Colonic mucosa (tissue), 4 donors: ENCODE results near the gene LDB3. TPM values are rescaled to one million over a fixed set of nuclear protein-coding genes. Genes with fewer than 3 reads are reported as not detected.
A peak's percentile ranks its signal among the peaks of the same experiment; 100 is the strongest.

Experiments used
- DNase-seq: peaks from one replicate; pipeline ENCODE4 v3.0.0-alpha.2; 2020
- H3K27ac ChIP-seq: fragments of 200-600 bp; one replicate; pipeline ENCODE4 v1.8.0; 2021
- H3K27me3 ChIP-seq: fragments of 200-600 bp; one replicate; pipeline ENCODE4 v1.8.0; 2021
- H3K36me3 ChIP-seq: fragments of 200-600 bp; one replicate; pipeline ENCODE4 v1.8.0; 2021
- H3K4me1 ChIP-seq: fragments of 200-600 bp; one replicate; pipeline ENCODE4 v1.8.0; 2021; ENCODE audit warnings: mild to moderate bottlenecking
- H3K4me3 ChIP-seq: fragments of 200-600 bp; one replicate; pipeline ENCODE4 v1.8.0; 2021
- H3K9ac ChIP-seq, 2 donors: one replicate each; pipeline ENCODE4 v1.7.0; 2013; ENCODE audit warnings: control low read depth in 2 of 2, low read depth in 2 of 2, low read length in 2 of 2
- H3K9me3 ChIP-seq: fragments of 200-600 bp; one replicate; pipeline ENCODE4 v1.8.0; 2021
- intact Hi-C: fragments of 100-400 bp; cut with DNase I; formaldehyde crosslinking; loops from one replicate; pipeline ENCODE4 v1.14.1; 2022
- total RNA-seq, 2 donors: library from RNA; stranded (reverse); fragmentation: NEBNext Ultra II Directional in 1 of 2; extraction: Animal tissue kit (Norgen Biotek cat#: 25700) in 1 of 2; gene quantifications; one replicate each; pipeline ENCODE4 v1.2.1, GENCODE V29; 2021
- TF ChIP-seq, protein P1 (sequence below): fragments of 200-600 bp; IDR thresholded peaks from one replicate; pipeline ENCODE4 v1.8.0; 2022; ENCODE audit warnings: antibody characterized with exemption, mild to moderate bottlenecking
- donor health status: healthy.
- donor health status: DM: no; HTN: no; CAD: no.
- donor health status: DM: no; HTN: no; CAD: no.

LDB3 gene
- 1 to 10 TPM in 1 of 2 donors, under 1 TPM in 1; 0.72 to 4.7 TPM for total RNA-seq

DNA sequence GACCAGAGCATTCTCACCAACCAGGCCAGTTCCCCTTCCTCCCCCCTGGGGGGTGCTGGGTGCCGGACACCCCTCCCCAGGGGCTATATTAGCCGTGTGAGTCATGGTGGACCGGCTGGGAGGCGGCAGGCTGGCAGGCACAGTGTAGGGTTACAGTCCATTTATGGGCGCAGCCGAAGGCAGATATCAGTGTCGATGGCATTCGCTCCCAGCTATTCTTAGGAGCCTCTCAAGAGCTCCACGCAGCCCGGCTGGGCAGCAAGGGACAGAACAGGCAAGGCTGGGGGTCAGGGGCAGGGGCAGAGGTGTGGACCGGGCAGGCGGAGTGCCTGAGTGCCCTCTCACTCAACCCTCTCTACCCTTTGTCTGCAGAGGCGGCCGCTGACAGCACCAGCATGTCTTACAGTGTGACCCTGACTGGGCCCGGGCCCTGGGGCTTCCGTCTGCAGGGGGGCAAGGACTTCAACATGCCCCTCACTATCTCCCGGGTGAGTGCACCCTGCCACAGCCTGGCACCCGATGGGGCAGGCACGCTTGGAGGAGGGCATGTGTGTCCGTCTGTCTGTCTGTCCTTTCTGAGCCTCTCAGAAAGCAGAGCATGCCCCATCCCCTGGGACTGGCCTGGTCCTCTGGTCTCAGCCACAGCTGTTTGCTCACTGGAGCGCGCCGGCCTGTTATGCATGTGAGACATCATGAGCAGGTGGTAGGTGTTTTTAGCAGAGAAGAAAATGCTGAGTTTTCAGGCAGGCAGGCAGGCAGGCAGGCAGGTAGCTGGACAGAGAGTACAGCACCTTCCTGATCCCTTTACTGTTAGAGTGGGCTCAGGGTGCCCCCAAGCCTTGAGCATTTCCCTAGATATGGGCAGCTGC lies at the start of gene LDB3:
Gene LDB3, plus strand, starts transcription at position 215 of the 869 bp plus-strand sequence. Its CDS starts 181 bp downstream, at position 396.
- Histone ChIP-seq H3K4me3 (no peak within 1 kb of the TSS), H3K27ac (peak within 1 kb of the TSS; percentile 27), H3K9ac (peak within 1 kb of the TSS; percentile 26 to 31), H3K36me3 (no peaks in the 10 kb centered on the region), H3K9me3 (no peaks in the 10 kb centered on the region), H3K4me1 (peaks cover 5% of the 10 kb centered on the region), H3K27me3 (no peaks in the 10 kb centered on the region)
- DNase-seq = no peak
- TF ChIP-seq, protein P1, sequence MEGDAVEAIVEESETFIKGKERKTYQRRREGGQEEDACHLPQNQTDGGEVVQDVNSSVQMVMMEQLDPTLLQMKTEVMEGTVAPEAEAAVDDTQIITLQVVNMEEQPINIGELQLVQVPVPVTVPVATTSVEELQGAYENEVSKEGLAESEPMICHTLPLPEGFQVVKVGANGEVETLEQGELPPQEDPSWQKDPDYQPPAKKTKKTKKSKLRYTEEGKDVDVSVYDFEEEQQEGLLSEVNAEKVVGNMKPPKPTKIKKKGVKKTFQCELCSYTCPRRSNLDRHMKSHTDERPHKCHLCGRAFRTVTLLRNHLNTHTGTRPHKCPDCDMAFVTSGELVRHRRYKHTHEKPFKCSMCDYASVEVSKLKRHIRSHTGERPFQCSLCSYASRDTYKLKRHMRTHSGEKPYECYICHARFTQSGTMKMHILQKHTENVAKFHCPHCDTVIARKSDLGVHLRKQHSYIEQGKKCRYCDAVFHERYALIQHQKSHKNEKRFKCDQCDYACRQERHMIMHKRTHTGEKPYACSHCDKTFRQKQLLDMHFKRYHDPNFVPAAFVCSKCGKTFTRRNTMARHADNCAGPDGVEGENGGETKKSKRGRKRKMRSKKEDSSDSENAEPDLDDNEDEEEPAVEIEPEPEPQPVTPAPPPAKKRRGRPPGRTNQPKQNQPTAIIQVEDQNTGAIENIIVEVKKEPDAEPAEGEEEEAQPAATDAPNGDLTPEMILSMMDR = no peak
- intact Hi-C loops = no loop called here

GRCh38 chr10:86628311-86628710 lies 40.0 kb upstream of the LDB3 start:
- Histone ChIP-seq H3K27me3 (peaks cover 5% of the 10 kb centered on the region), H3K4me3 (no peak overlapping the region), H3K4me1 (no peaks in the 10 kb centered on the region), H3K9ac (no peak overlapping the region), H3K36me3 (no peaks in the 10 kb centered on the region), H3K27ac (no peak overlapping the region), H3K9me3 (no peaks in the 10 kb centered on the region)
- DNase-seq = no peak
- intact Hi-C loops = no loop called here
- TF ChIP-seq, protein P1 = no peak

- peaks cover 5% of the 10 kb centered on the region for H3K27me3 ChIP-seq
Measured at GRCh38 chr10:86630079-86630478, 38.2 kb upstream of the LDB3 start.

GRCh38 chr10:86632009-86632800 lies 36.1 kb upstream of the LDB3 start:
- Histone ChIP-seq H3K27me3 (peaks cover 5% of the 10 kb centered on the region), H3K9me3 (no peaks in the 10 kb centered on the region), H3K4me1 (no peaks in the 10 kb centered on the region), H3K9ac (peak overlapping the region in 1 of 2 donors; percentile 20), H3K36me3 (no peaks in the 10 kb centered on the region), H3K27ac (no peak overlapping the region), H3K4me3 (peak overlapping the region; percentile 24)
- TF ChIP-seq, protein P1 = no peak
- no peak for DNase-seq
- intact Hi-C loops = no loop called here

More at GRCh38 chr10:86630079-86630478, 38.2 kb upstream of the LDB3 start:
- H3K9ac ChIP-seq = no peak overlapping the region
- TF ChIP-seq, protein P1 = no peak
- intact Hi-C loops = no loop called here
- no peaks in the 10 kb centered on the region for H3K4me1 ChIP-seq
- no peak for DNase-seq
- no peaks in the 10 kb centered on the region for H3K36me3 ChIP-seq
- H3K27ac ChIP-seq = no peak overlapping the region
- H3K9me3 ChIP-seq = no peaks in the 10 kb centered on the region
- H3K4me3 ChIP-seq = no peak overlapping the region

- Histone ChIP-seq H3K4me1 (no peaks in the 10 kb centered on the region), H3K9me3 (no peaks in the 10 kb centered on the region), H3K4me3 (no peak overlapping the region), H3K9ac (no peak overlapping the region), H3K27me3 (peaks cover 5% of the 10 kb centered on the region), H3K36me3 (no peaks in the 10 kb centered on the region), H3K27ac (no peak overlapping the region)
- DNase-seq = no peak
- TF ChIP-seq, protein P1 = no peak
- intact Hi-C loops = no loop called here
Measured at GRCh38 chr10:86632951-86633350, 35.4 kb upstream of the LDB3 start.
